Mesangial cell (primary cell): ENCODE measurements around the gene CYB561D2. TPM values are rescaled to one million over a fixed set of nuclear protein-coding genes. Genes with fewer than 3 reads are reported as not detected.

Source experiments
- total RNA-seq: library from RNA; depleted of rRNA; stranded (reverse); fragments of >200 nt; gene quantifications from 2 replicates; pipeline ENCODE4 v1.2.3, GENCODE V29; 2015

The CYB561D2 gene
- total RNA-seq = 30.5 and 38.3 TPM in 2 replicates

DNA sequence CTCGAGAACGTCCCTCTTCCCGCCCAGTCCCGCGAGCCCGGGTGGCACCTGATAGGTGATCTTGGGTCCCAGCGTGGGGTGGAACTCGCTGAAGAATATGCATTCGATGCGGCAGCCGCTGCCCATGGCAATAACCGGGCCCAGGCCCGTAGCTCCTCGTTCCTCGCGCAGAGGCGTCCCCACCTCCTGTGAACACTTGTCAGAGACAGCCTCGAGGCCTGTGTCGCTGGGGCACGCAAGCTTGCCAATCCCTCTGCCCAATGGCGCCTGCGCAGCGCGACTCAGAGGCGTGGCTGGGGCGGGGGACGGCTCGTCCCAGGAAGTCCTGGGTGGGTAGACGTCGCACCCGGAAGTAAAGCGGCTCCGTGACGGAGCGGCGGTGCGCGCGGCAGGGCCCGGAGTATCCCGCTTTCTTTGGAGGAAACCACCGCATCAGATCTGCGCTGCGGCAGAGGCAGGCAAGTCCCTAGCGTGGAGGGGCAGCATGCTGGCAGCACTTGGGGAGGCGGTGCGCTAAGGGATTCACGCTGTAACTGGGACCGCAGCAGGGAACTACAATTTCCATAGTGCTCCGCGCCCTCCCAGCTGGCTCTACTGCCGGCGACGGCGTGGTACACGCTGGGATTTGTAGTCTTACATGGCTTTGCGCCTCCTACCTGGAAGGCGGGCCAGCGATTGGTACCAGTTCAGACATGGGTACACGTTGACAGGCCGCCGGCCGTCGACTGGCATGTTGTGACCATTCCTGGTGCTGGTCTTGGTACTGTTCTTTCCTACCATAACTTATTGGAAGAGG, at the start of gene CYB561D2, which contains the start of gene NPRL2:
Gene CYB561D2, plus strand, starts transcription at position 336 of the 796 bp plus-strand sequence. CDS start 572 bp downstream, outside the sequence.
Gene NPRL2, minus strand, starts transcription at position 249 of the 796 bp plus-strand sequence. Its CDS starts 123 bp downstream, at position 126.

DNA sequence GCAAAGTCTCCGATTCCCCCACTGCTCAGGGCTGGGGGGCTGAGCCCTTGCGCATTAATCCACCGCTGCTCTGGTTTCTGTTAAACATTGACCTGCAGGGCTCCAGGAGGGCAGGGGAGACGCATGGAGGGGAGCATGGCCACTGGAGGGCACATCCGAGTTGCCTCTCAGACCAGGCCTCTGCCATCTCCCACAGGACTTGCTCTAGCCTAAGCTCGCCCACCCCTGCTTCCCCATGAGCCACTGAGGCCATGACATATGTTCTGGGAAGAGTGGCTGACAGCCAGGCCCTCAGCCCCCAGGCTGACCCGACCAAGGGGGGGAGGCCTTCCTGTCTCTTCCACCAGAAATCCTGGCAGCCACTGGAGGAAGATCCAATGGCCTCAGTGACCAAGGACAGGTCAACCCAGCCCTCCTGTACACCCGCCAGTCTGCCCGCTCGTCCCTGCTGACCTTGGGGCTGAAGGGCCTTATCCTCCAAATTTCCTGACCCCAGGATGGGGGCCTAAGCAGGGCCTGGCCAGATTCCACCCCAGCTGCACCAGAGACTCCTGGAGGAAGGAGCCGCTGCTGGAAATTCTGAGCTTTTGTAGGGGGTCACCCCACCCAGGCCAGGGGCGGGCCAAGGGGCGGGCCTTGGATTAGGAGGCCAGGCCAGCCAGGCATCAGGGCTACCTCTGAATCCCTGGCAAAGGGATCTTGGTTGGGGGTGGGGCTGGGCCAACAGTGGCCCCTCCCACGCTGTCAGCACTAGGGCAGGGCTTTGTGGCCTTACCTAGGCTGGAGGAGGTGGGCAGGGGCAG, 47.4 kb upstream of the CYB561D2 start, which contains the start of gene HYAL1:
Gene HYAL1, minus strand, starts transcription at position 562 of the 803 bp plus-strand sequence. CDS start 618 bp downstream, outside the sequence.

GRCh38 chr3:50322386-50323091, 28.1 kb upstream of the CYB561D2 start, which contains the start of gene HYAL2:
TSS of gene HYAL2 (minus strand) at chr3:50322745. CDS start at chr3:50320489, 2,256 bp downstream.

DNA sequence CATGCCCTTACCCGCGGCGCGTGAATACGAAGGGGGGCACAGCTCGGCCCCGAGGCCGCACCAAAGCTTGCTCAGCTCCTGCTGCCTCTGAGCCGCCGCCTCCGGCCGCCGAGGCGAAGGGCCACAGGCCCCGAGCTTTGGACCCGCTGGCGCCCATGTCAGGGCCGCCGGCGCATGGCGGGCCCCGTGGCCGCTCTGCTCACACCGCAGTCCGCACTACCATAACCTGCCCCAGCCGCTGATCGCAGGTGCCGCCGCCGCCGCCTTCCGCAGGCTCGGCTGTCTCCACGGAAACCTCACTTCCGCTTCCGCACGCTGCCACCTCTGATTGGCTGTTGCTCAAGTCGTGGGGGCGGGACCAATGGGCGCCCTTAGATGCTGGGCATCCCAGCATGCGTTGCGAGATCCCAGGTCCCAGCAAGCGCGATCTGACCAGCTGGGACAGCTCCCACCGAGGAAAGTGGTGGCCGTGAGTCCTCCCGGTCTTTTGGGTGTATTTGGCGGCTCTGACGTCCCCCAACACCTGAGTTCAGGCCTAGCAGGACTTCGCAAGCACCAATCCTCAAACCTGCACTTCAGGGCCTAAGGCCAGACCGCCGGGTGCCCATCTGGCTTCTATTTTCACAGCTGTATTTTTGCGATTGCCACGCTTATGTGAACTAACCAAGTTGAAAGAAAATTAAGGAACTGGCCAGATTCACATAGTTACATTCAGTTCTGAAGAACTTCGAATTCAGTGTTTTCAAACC, 22.5 kb upstream of the CYB561D2 start, which contains the start of gene TUSC2:
Gene TUSC2, minus strand, starts transcription at position 281 of the 749 bp plus-strand sequence. Its CDS starts 124 bp downstream, at position 157.

GRCh38 chr3:50340448-50341329, 10.0 kb upstream of the CYB561D2 start, which contains the start of gene RASSF1:
TSS of gene RASSF1 (minus strand) at chr3:50340836. CDS start at chr3:50340805, 31 bp downstream.

DNA sequence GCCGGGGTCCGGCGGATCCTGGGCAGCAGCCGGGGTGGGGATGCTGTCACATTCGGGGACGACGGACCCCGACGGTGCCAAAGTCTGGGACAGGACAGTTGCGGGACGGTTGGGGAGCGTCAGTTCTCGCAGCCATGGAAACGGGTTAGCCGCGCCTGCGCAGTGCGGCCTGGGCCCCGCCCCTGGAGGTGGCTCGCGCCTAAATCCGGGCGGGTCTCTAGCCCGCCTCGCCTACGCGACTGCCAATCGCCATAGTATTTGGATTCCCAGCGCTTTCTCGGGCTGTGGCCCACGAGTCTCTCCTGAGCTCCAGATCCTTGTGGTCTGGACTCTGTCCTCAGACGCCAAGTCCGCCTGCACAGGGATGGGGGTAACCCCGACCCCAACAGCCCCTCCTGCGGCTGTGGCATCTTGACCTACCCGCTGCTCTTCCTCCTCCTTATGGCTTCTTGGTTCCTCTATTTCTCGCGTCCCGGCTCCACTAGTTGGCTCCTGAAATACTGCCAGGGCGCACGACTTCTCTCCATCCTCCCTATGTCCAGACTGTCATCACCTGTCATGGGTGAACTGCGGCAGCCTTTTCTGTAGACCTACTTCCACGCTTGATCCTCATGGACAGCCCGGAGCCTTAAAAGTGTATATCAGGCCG, 5.0 kb upstream of the CYB561D2 start, which contains the start of gene ZMYND10:
Gene ZMYND10, minus strand, starts transcription at position 147 of the 649 bp plus-strand sequence. CDS start 153 bp downstream, outside the sequence.

GRCh38 chr3:50358911-50359759, 8.5 kb downstream of the CYB561D2 start, which contains the start of gene TMEM115:
TSS of gene TMEM115 (minus strand) at chr3:50359521. CDS start at chr3:50359063, 458 bp downstream.

Other genes with a start within 250 kb of the CYB561D2 start
- 23.8 and 42.1 TPM in 2 replicates for gene SEMA3F, start 195.5 kb upstream of the CYB561D2 start, total RNA-seq
- not detected in 2 replicates for gene GNAT1, start 159.3 kb upstream of the CYB561D2 start, total RNA-seq
- gene SLC38A3, start 145.6 kb upstream of the CYB561D2 start, total RNA-seq = 0.51 TPM in 1 of 2 replicates, not detected in the other
- 258 and 294 TPM in 2 replicates for gene GNAI2, start 114.7 kb upstream of the CYB561D2 start, total RNA-seq
- 7.8 and 49.4 TPM in 2 replicates for gene SEMA3B, start 81.7 kb upstream of the CYB561D2 start, total RNA-seq
- not detected in 2 replicates for gene LSMEM2, start 71.8 kb upstream of the CYB561D2 start, total RNA-seq
- gene IFRD2, start 58.4 kb upstream of the CYB561D2 start, total RNA-seq = 55.1 and 154 TPM in 2 replicates
- 4.4 and 9.3 TPM in 2 replicates for gene HYAL3, start 51.5 kb upstream of the CYB561D2 start, total RNA-seq
- gene NAA80, start 51.5 kb upstream of the CYB561D2 start, total RNA-seq = 12.7 and 17.0 TPM in 2 replicates
- 1.1 and 1.5 TPM in 2 replicates for gene HYAL1, start 47.3 kb upstream of the CYB561D2 start, total RNA-seq
- gene HYAL2, start 28.1 kb upstream of the CYB561D2 start, total RNA-seq = 155 and 163 TPM in 2 replicates
- gene TUSC2, start 22.6 kb upstream of the CYB561D2 start, total RNA-seq = 31.3 and 33.0 TPM in 2 replicates
- gene RASSF1, start 10.0 kb upstream of the CYB561D2 start, total RNA-seq = 15.8 and 23.1 TPM in 2 replicates
- gene ZMYND10, start 5.1 kb upstream of the CYB561D2 start, total RNA-seq = 2.1 and 3.9 TPM in 2 replicates
- 21.0 and 25.4 TPM in 2 replicates for gene NPRL2, start 87 bp upstream of the CYB561D2 start, total RNA-seq
- 61.4 and 80.4 TPM in 2 replicates for gene TMEM115, start 8.7 kb downstream of the CYB561D2 start, total RNA-seq
- gene CACNA2D2, start 152.8 kb downstream of the CYB561D2 start, total RNA-seq = 0.16 and 1.1 TPM in 2 replicates
- 8.1 and 13.7 TPM in 2 replicates for gene C3orf18, start 216.9 kb downstream of the CYB561D2 start, total RNA-seq
- gene HEMK1, start 218.7 kb downstream of the CYB561D2 start, total RNA-seq = 11.4 and 15.1 TPM in 2 replicates